Islet of Langerhans (tissue), 1 donor: ENCODE measurements around the gene OLFM2.
"Not testable (repeated sequence)": the region's sequence is repeated elsewhere in the genome, so short reads cannot be mapped to it uniquely, and the experiment has no call there.

Experiments
- FAIRE-seq: peaks from one replicate; lab custom pipeline; 2011; peaks lifted over from hg19 to GRCh38; lab: Jason Lieb, UNC

OLFM2 gene

DNA sequence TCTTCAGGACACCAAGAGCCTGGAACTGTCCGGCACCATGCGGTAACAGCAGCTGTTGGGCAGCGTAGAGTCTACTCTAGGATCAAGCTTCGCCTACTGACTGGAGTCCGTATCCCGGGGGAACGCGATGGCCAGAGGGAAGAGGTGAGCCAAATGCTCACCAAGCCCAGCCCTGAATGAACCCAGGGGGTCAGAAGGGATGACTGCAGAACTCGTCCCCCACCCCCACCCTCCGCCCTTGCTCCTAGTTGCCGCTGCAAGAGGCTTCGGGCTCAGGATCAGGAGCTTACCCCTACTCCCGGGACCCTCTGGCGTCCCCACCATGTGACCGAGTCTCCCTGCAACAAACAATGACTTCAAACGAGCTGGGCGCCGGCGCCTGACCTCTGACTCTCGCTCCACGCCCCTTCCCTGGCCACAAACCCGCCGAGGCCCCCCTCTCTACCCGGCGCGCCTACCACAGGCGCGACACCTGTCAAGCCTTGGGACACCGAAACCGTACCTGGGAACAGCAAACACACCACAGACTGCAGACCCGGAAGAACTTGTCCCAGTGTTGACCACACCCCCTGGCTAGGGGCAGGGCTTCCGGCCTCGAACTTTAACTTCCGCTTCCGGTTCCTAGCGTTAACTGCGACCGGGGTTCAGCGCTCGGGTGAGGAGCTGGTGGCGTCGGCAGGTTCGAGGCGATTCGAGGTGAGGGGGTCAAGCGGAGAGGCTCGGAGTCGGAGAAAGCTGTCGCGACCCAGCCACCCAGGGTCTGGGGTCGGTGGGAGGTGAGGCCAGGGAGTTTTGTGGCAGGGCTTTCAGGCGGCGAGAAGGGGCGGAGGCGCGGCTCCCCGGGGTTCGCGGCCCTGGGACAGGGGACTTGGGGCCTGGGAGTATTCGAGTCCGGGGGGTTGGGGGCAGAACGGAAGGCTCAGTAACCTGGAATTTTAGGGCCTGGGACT, 108.8 kb downstream of the OLFM2 start, which contains the start of gene UBL5:
Gene UBL5, plus strand, starts transcription at position 630 of the 950 bp plus-strand sequence. CDS start 420 bp downstream, outside the sequence.
- FAIRE-seq: peak; percentile 94

DNA sequence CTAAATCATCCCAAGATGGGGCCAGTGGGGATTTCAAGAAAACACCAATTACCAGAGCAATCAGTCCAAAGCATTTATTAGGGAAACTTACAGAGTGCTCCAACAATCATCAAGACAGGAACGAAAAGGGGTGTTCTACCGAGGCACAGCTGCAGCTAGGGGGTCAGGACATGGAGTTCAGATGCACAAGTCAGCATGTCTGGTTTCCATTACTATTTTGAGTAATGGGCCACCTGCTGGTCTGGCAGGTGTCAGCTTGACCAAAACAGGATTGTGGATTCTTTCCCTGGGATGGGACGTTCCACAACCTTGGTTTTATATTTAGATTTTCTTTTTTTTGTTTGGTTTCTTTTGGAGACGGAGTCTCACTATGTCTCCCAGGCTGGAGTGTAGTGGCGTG, 112.5 kb downstream of the OLFM2 start:
- no peak for FAIRE-seq

DNA sequence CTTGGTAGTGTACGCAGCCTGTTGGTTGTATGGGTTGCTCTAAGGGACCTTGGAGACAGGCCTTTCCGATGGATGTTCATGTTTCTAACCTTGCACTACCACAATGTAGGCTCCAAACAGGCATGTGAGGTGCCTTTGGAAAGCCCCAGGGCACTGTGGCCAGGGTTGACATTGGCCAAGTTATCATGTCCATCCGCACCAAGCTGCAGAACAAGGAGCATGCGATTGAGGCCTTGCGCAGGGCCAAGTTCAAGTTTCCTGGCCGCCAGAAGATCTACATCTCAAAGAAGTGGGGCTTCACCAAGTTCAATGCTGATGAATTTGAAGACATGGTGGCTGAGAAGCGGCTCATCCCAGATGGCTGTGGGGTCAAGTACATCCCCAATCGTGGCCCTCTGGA, 116.3 kb downstream of the OLFM2 start:
- FAIRE-seq: not testable (repeated sequence)

DNA sequence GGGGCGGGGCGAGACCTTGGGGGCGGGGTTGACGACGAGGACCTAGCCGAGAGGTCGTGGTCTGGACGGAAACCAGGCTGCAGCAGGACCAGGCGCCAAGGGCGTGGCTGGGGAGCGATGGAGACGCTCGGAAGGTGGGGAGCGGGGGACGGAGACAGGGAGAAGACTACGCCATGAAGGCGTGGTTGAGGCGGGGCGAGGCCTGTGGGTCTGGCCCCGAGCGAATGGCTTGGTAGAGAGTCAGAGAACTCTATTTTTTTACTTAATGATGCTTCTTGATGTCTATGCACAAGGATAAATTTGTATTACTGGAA, 116.8 kb downstream of the OLFM2 start:
- FAIRE-seq: no peak

DNA sequence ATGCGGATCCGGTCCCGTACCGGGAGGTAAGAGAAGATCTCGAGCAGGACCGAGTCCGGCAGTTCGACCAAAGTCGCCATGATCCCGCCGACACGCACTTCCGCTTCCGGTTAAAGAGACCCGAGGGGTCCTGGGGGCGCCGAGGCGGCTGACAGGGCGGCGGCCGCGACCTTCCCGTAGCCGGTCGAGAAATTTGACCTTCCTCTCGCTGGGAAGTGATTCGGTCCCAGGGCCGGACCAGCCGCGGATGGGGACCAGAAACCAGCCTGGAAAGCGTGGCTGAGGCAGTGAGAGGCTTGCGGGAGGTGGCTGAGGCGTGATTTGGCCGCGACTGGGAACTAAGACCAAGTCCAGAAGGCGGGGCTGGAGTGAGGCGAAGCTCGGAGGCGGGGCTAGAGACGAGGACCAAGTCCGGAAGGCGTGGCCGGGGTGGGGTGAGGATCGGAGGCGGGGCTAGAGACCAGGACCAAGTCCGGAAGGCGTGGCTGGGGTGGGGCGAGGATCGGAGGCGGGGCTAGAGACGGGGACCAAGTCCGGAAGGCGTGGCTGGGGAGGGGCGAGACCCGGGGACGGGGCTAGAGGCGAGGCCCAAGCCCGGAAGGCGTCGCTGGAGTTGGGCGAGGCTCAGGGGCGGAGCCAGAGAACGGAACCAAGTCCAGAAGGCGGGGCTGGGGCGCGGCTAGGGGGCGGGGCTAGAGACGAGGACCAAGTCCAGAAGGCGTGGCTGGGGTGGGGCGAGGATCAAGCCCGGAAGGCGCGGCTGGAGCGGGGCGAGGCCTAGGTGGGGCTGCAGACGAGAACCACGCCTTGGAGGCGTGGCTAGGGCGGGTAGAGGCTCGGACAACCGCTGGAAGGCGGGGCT, 117.3 kb downstream of the OLFM2 start, which contains the start of gene FBXL12:
Gene FBXL12, minus strand, starts transcription at position 346 of the 862 bp plus-strand sequence. Its CDS starts 266 bp downstream, at position 80.
- FAIRE-seq: no peak

DNA sequence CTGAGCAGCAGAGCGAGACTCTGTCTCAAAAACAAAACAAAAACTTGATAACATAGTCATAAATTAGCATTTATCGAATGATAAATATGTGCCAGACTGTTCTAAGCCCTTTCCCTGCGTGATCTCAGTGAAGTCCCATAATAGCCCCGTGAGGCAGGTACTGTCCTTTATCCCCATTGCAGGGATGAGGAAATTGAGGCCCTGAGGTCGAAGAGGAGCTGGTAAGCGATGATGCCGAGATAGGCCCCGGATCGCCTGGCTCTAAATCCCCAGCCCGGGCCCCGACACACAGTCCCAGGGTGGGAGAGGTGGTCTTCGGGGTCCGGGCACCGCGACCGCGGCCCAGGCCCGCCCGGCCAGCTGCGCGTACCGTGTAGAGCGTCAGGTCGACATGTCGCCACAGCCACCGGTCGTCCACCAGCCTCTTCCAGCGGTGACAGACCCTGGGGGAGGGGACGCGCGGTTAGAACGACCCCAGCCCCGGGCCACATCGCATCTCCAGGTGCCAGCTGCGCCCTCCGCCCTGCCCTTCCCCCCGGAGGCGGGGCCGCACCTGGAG, 118.1 kb downstream of the OLFM2 start:
- no peak for FAIRE-seq

DNA sequence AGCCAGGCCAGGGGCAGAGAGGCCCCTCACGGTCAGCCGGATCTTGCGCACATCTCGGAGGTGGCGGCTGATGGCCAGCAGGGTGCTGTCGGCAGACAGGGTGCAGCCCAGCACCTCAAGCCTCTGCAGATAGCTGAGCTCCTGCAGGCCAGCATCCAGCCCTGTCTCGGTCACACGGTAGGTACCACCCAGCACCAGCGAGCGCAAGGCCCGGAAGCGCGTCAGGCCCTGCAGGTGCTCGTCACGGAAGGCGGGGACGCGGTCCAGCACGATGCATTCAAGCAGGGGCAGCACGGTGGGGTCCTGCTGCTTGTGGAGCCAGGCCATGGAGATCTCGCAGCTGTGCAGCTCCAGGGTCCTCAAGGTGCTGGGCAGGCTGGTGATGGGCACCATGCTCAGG, 125.2 kb downstream of the OLFM2 start:
- no peak for FAIRE-seq

DNA sequence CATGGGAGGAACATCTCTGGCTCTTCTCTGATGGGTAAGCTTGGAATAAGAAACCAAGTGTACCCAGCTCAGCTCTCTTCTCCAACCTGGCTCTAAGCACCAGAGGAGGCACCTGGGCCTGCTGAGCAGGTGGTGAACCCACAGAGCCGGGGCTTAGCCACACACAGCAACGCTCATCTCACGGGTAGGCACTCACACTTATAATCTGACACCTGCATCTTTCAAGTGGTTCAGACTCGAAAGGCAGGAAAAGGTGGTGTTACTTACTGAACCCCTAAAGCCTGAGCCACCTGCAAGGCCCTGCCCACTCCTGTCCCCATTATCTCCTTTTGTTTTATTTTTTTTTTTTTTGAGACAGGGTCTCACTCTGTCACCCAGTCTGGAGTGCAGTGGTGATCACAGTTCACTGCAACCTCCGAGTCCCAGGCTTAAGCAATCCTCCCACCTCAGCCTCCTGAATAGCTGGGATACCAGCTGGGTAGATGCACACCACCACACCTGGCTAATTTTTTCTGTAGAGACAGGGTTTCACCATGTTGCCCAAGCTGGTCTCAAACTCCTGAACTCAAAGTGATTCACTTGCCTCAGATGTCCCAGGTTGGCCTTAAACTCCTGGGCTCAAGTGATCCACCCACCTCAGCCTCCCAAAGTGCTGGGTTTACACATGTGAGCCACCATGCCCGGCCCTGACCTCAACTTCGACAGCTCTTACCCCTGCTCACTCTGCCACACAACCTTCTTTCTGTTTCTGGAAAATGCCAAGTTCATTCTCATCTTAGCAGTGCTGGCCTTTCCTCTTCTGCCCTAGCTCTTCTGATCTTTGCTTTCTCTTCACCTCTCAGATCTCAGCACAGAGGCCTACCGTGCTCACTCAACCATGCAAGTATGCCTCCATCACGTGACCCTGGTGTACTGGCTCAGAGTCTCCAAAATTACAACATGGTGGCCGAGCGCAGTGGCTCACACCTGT, 127.2 kb downstream of the OLFM2 start:
- FAIRE-seq: no peak

DNA sequence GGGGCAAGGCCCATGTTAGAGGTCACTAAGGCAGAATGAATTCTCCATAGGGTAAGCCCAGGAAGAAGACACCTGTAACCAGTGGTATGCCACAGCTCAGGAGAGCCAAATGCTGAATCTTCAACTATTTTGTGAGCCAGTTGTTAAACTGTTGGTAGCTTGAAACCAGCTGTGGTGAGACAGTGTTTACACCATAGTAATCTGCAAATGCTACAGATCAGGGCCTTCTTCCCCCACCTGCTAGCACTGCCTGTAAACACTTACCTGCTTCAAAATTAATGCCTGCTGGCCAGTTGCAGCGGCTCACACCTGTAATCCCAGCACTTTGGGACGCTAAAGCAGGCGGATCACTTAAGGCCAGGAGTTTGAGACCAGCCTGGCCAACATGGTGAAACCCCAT, 129.5 kb downstream of the OLFM2 start:
- no peak for FAIRE-seq
